Measurements from ENCODE around the gene ITGAL.
A peak's percentile ranks its signal among the peaks of the same experiment; 100 is the strongest.

Gene ITGAL

GRCh38 chr16:30528799-30529457 lies 56.4 kb downstream of the ITGAL start:
- Histone ChIP-seq H3K27ac (ENCODE audit: low read length) (no peak overlapping the region; the same call in 1 of the 2 replicates), H4K20me1 (ENCODE audit: insufficient read depth, low read length) (no peaks in the 10 kb centered on the region), H3K9me2 (replicated peaks; ENCODE audit: insufficient read depth, low read length) (no peaks in the 10 kb centered on the region), H2AFZ (ENCODE audit: low read length) (no peak overlapping the region), H3F3A (ENCODE audit: insufficient read depth, low read length) (peaks cover 16% of the 10 kb centered on the region), H3K36me3 (replicated peaks; ENCODE audit: insufficient read depth, low read length) (no peaks in the 10 kb centered on the region), H3K9ac (ENCODE audit: low read length) (no peak overlapping the region), H3K9me3 (replicated peaks; ENCODE audit: insufficient read depth, low read length) (no peaks in the 10 kb centered on the region), H3K79me2 (ENCODE audit: low read length) (peaks cover 18% of the 10 kb centered on the region), H3K4me1 (ENCODE audit: low read length) (peaks cover 16% of the 10 kb centered on the region), H3K4me2 (ENCODE audit: low read depth, low read length) (peak overlapping the region; percentile 91; the same call in 1 of the 2 replicates), H3K4me3 (ENCODE audit: low read length) (no peak overlapping the region), H3K27me3 (replicated peaks; ENCODE audit: insufficient read depth, low read length) (no peaks in the 10 kb centered on the region)
- TF ChIP-seq EZH2 (optimal IDR thresholded peaks at IDR 0.05; ENCODE audit: low read depth, low read length) (no peak), EZH2phosphoT487 (IDR thresholded peaks at IDR 0.05; ENCODE audit: low read length) (no peak), CTCF (IDR thresholded peaks at IDR 0.05; ENCODE audit: low read length) (no peak)
- no peak for DNase-seq

- DNase-seq = no peak
- H3K4me2 ChIP-seq (ENCODE audit: low read depth, low read length) = no peak overlapping the region
- TF ChIP-seq CTCF (IDR thresholded peaks at IDR 0.05; ENCODE audit: low read length) (no peak), EZH2 (optimal IDR thresholded peaks at IDR 0.05; ENCODE audit: low read depth, low read length) (no peak), EZH2phosphoT487 (IDR thresholded peaks at IDR 0.05; ENCODE audit: low read length) (no peak)
- no peak overlapping the region for H2AFZ ChIP-seq (ENCODE audit: low read length)
- H3K79me2 ChIP-seq (ENCODE audit: low read length) = peaks cover 26% of the 10 kb centered on the region
- H4K20me1 ChIP-seq (ENCODE audit: insufficient read depth, low read length) = no peaks in the 10 kb centered on the region
- H3F3A ChIP-seq (ENCODE audit: insufficient read depth, low read length) = peaks cover 16% of the 10 kb centered on the region
- H3K27me3 ChIP-seq (replicated peaks; ENCODE audit: insufficient read depth, low read length) = no peaks in the 10 kb centered on the region
- no peaks in the 10 kb centered on the region for H3K9me2 ChIP-seq (replicated peaks; ENCODE audit: insufficient read depth, low read length)
- H3K9me3 ChIP-seq (replicated peaks; ENCODE audit: insufficient read depth, low read length) = no peaks in the 10 kb centered on the region
- H3K4me1 ChIP-seq (ENCODE audit: low read length) = peaks cover 16% of the 10 kb centered on the region
- no peak overlapping the region for H3K27ac ChIP-seq (ENCODE audit: low read length)
- no peak overlapping the region for H3K9ac ChIP-seq (ENCODE audit: low read length)
- H3K4me3 ChIP-seq (ENCODE audit: low read length) = no peak overlapping the region
- no peaks in the 10 kb centered on the region for H3K36me3 ChIP-seq (replicated peaks; ENCODE audit: insufficient read depth, low read length)
These were observed 57.9 kb downstream of the ITGAL start for GRCh38 chr16:30530163-30531037.

- Histone ChIP-seq H3K9ac (ENCODE audit: low read length) (no peak overlapping the region), H3K9me2 (replicated peaks; ENCODE audit: insufficient read depth, low read length) (no peaks in the 10 kb centered on the region), H3K9me3 (replicated peaks; ENCODE audit: insufficient read depth, low read length) (no peaks in the 10 kb centered on the region), H3F3A (ENCODE audit: insufficient read depth, low read length) (peaks cover 10% of the 10 kb centered on the region), H3K27ac (ENCODE audit: low read length) (no peak overlapping the region), H3K4me3 (ENCODE audit: low read length) (no peak overlapping the region), H3K4me1 (ENCODE audit: low read length) (peaks cover 21% of the 10 kb centered on the region), H3K27me3 (replicated peaks; ENCODE audit: insufficient read depth, low read length) (no peaks in the 10 kb centered on the region), H3K4me2 (ENCODE audit: low read depth, low read length) (no peak overlapping the region), H2AFZ (ENCODE audit: low read length) (no peak overlapping the region), H3K36me3 (replicated peaks; ENCODE audit: insufficient read depth, low read length) (no peaks in the 10 kb centered on the region), H3K79me2 (ENCODE audit: low read length) (peaks cover 33% of the 10 kb centered on the region), H4K20me1 (ENCODE audit: insufficient read depth, low read length) (no peaks in the 10 kb centered on the region)
- DNase-seq = no peak
- TF ChIP-seq CTCF (IDR thresholded peaks at IDR 0.05; ENCODE audit: low read length) (no peak), EZH2 (optimal IDR thresholded peaks at IDR 0.05; ENCODE audit: low read depth, low read length) (no peak), EZH2phosphoT487 (IDR thresholded peaks at IDR 0.05; ENCODE audit: low read length) (no peak)
These were observed 60.0 kb downstream of the ITGAL start for GRCh38 chr16:30532285-30533145.

Data from MM.1S (cell line).